SH-SY5Y (cell line): ENCODE results near the gene PHACTR1.

Source experiments
- GATA2 ChIP-seq: IDR thresholded peaks from 2 replicates; pipeline ENCODE4 v1.6.1; 2011; ENCODE audit warnings: mild to moderate bottlenecking, low read depth, low read length
- GATA3 ChIP-seq: IDR thresholded peaks from 2 replicates; pipeline ENCODE4 v1.6.1; 2011; ENCODE audit warnings: low read depth, mild to moderate bottlenecking, low read length, moderate library complexity

DNA sequence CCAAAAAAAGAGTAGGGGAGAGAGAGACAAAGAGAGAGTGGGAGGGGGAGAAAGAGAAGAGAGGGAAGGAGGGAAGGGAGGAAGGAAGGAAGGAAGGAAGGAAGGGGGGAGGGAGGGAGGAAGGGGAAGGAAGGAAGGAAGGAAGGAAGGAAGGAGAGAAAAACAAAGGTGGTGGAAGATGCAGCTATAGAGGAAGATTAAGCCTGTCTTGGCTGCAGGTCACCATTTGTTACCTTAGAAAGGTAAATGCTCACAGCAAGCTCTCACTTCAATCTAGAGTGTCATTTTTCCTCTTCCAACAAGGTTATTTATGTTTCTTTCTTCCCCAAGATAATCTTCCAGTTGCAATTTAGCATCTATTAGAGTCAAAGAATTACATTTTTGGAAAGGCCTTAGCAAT is 284.0 kb downstream of the PHACTR1 start:
- TF ChIP-seq GATA2 (no peak), GATA3 (no peak)
